Measurements from ENCODE around the gene C15orf61. TPM values are rescaled to one million over a fixed set of nuclear protein-coding genes. Genes with fewer than 3 reads are reported as not detected.

Gene C15orf61
- polyA plus RNA-seq, 2 of the 4 experiments (the other 2 are of a cell fraction): 3.6 to 5.9 TPM

- TF ChIP-seq GATA3 (IDR thresholded peaks at IDR 0.05; ENCODE audit: borderline replicate concordance): no peak
- no peak for TF ChIP-seq ZFP36 (IDR thresholded peaks at IDR 0.05; ENCODE audit: borderline replicate concordance, partially characterized antibody)
- no peak for TF ChIP-seq RNF2 (IDR thresholded peaks at IDR 0.05; ENCODE audit: borderline replicate concordance, low read depth)
- no peak for TF ChIP-seq CEBPB (IDR thresholded peaks at IDR 0.05)
- no peak for TF ChIP-seq SMC3 (IDR thresholded peaks at IDR 0.05)
- no peak for TF ChIP-seq CBX8 (IDR thresholded peaks at IDR 0.05)
- no peak for TF ChIP-seq NR3C1 (IDR thresholded peaks at IDR 0.05)
- TF ChIP-seq EP300 (IDR thresholded peaks at IDR 0.05): no peak
- TF ChIP-seq NFE2L2 (conservative IDR thresholded peaks at IDR 0.05; ENCODE audit: low read length): no peak
- TF ChIP-seq ZC3H11A (IDR thresholded peaks at IDR 0.05): no peak
- no peak for TF ChIP-seq FOSB (CRISPR knock-in tag; IDR thresholded peaks at IDR 0.05)
- TF ChIP-seq MAX (IDR thresholded peaks at IDR 0.05): no peak
- no peak for TF ChIP-seq HDAC2 (IDR thresholded peaks at IDR 0.05)
- FAIRE-seq: no peak
- 90% methylated on average over 8 of the region's 8 CpGs for WGBS (ENCODE audit: missing lambda C conversion rate)
- no peaks in the 10 kb centered on the region for H3K9me3 ChIP-seq
- ChIA-PET CTCF (interaction anchor here (0.6 to 1.2 kb wide), 2 partner anchors 11 to 232 kb away, joined by 3 read pairs; no protein-coding TSS in a partner anchor), POLR2A (interaction anchor here (1.2 kb wide), 1 partner anchor 27 kb away, joined by 3 read pairs; no protein-coding TSS in a partner anchor)
- 0 out of 3 replicates have a peak, but pooled peaks cover under 1% of the 10 kb centered on the region for H3K4me1 ChIP-seq
- no peak for ATAC-seq
- H3K27ac ChIP-seq: no peak overlapping the region
- H3K4me3 ChIP-seq: no peak overlapping the region
- no peak overlapping the region for H3K4me2 ChIP-seq
- no peak for DNase-seq (ENCODE audit: low read depth in 1 of 2, low spot score in 1 of 2)
Observed at GRCh38 chr15:67548862-67549651, 28.1 kb downstream of the C15orf61 start.

GRCh38 chr15:67549736-67550135 lies 28.8 kb downstream of the C15orf61 start:
- Histone ChIP-seq H3K9me3 (no peaks in the 10 kb centered on the region), H3K4me2 (no peak overlapping the region), H3K27ac (no peak overlapping the region), H3K4me3 (no peak overlapping the region), H3K4me1 (no peaks in the 10 kb centered on the region)
- TF ChIP-seq ATOH8 (CRISPR knock-in tag; IDR thresholded peaks at IDR 0.05; ENCODE audit: low read depth): no peak
- no peak for TF ChIP-seq RNF2 (IDR thresholded peaks at IDR 0.05; ENCODE audit: borderline replicate concordance, low read depth)
- TF ChIP-seq KDM5A (IDR thresholded peaks at IDR 0.05): no peak
- TF ChIP-seq TFCP2L1 (CRISPR knock-in tag; IDR thresholded peaks at IDR 0.05): no peak
- TF ChIP-seq SREBF2 (IDR thresholded peaks at IDR 0.05): no peak
- no peak for TF ChIP-seq GATA3 (IDR thresholded peaks at IDR 0.05; ENCODE audit: borderline replicate concordance)
- no peak for TF ChIP-seq NR3C1 (IDR thresholded peaks at IDR 0.05)
- TF ChIP-seq TP53 (CRISPR knock-in tag; IDR thresholded peaks at IDR 0.05): no peak
- TF ChIP-seq ZC3H11A (IDR thresholded peaks at IDR 0.05): no peak
- no peak for TF ChIP-seq EHF (CRISPR knock-in tag; IDR thresholded peaks at IDR 0.05)
- TF ChIP-seq, protein P1, sequence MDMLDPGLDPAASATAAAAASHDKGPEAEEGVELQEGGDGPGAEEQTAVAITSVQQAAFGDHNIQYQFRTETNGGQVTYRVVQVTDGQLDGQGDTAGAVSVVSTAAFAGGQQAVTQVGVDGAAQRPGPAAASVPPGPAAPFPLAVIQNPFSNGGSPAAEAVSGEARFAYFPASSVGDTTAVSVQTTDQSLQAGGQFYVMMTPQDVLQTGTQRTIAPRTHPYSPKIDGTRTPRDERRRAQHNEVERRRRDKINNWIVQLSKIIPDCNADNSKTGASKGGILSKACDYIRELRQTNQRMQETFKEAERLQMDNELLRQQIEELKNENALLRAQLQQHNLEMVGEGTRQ (IDR thresholded peaks at IDR 0.05): no peak
- no peak for TF ChIP-seq MYC (IDR thresholded peaks at IDR 0.05; ENCODE audit: borderline replicate concordance, low read length)
- TF ChIP-seq EHMT2 (IDR thresholded peaks at IDR 0.05; ENCODE audit: low read depth): no peak
- TF ChIP-seq PHF8 (IDR thresholded peaks at IDR 0.05; ENCODE audit: borderline replicate concordance, low read depth): no peak
- TF ChIP-seq JUN (IDR thresholded peaks at IDR 0.05): no peak
- no peak for TF ChIP-seq RCOR1 (IDR thresholded peaks at IDR 0.05; ENCODE audit: low read depth, low read length)
- TF ChIP-seq RARB (CRISPR knock-in tag; IDR thresholded peaks at IDR 0.05): no peak
- no peak for TF ChIP-seq JUNB (IDR thresholded peaks at IDR 0.05)
- FAIRE-seq (no peak), ATAC-seq (no peak), DNase-seq (ENCODE audit: low read depth in 1 of 2, low spot score in 1 of 2) (no peak)
- CTCF ChIA-PET: no interaction called here
- POLR2A ChIA-PET: no interaction called here
- 61% methylated on average over 3 of the region's 3 CpGs for WGBS (ENCODE audit: missing lambda C conversion rate)
